Common myeloid progenitor, CD34-positive (primary cell): ENCODE measurements around the gene ANKRD40.
"Not testable (repeated sequence)": the region's sequence is repeated elsewhere in the genome, so short reads cannot be mapped to it uniquely, and the experiment has no call there.

ENCODE experiments used
- CTCF ChIA-PET: fragments of 350-600 bp; sonication (Branson Sonifier 250); formaldehyde crosslinking; loops from one replicate; lab custom pipeline; 2021; ENCODE audit warnings: antibody characterized with exemption; lab: Charles Lee
- POLR2A ChIA-PET: fragments of 350-600 bp; sonication (Branson Sonifier 250); formaldehyde crosslinking; loops from one replicate; lab custom pipeline; 2021; ENCODE audit warnings: antibody characterized with exemption; lab: Charles Lee
- DNase-seq, 3 donors: peaks; one replicate each; pipeline versions ENCODE4 v3.0.0 to v3.0.0-alpha.2; 2013
- H3K27ac ChIP-seq, 2 experiments: 1 replicate in 1 of 2; 2 replicates in 1 of 2; pipeline ENCODE4 v1.7.0; 2013; ENCODE audit warnings: inconsistent platforms in 2 of 2, low read length in 2 of 2, mild to moderate bottlenecking in 2 of 2, low read depth in 1 of 2, moderate library complexity in 1 of 2; ENCODE audit not compliant: severe bottlenecking in 2 of 2, insufficient read depth in 1 of 2, poor library complexity in 1 of 2
- H3K27me3 ChIP-seq, 5 experiments: replicated peaks in 2 of 5; 1 replicate in 3 of 5; 2 replicates in 2 of 5; pipeline versions ENCODE4 v1.6.1 to v1.7.0; 2013; ENCODE audit warnings: low read length in 4 of 5, mild to moderate bottlenecking in 2 of 5, moderate library complexity in 2 of 5, inconsistent platforms in 1 of 5; ENCODE audit not compliant: insufficient read depth in 5 of 5, control insufficient read depth in 4 of 5
- H3K36me3 ChIP-seq, 4 experiments: 1 replicate in 2 of 4; 2 replicates in 2 of 4; pipeline versions ENCODE4 v1.6.1 to v1.7.0; 2013; ENCODE audit warnings: low read length in 3 of 4, control low read depth in 1 of 4, mild to moderate bottlenecking in 1 of 4; ENCODE audit not compliant: control insufficient read depth in 4 of 4, insufficient read depth in 4 of 4
- H3K4me1 ChIP-seq, 4 experiments: 1 replicate in 3 of 4; 2 replicates in 1 of 4; pipeline versions ENCODE4 v1.6.1 to v1.7.1; 2013; ENCODE audit warnings: low read length in 3 of 4, mild to moderate bottlenecking in 3 of 4, control low read depth in 1 of 4, inconsistent platforms in 1 of 4, moderate library complexity in 1 of 4; ENCODE audit not compliant: control insufficient read depth in 4 of 4, insufficient read depth in 4 of 4; ENCODE audit errors: control extremely low read depth in 1 of 4
- H3K4me3 ChIP-seq, 7 experiments: 1 replicate in 4 of 7; 2 replicates in 3 of 7; pipeline versions ENCODE4 v1.5.1 to v1.7.0; 2013; ENCODE audit warnings: mild to moderate bottlenecking in 7 of 7, low read length in 6 of 7, moderate library complexity in 6 of 7, inconsistent platforms in 2 of 7, low read depth in 2 of 7, control low read depth in 1 of 7; ENCODE audit not compliant: insufficient read depth in 4 of 7, control insufficient read depth in 1 of 7; ENCODE audit errors: extremely low read depth in 1 of 7
- H3K9me3 ChIP-seq, 5 experiments: 1 replicate in 4 of 5; 2 replicates in 1 of 5; pipeline versions ENCODE4 v1.6.1 to v1.7.1; 2013; ENCODE audit warnings: low read length in 4 of 5, mild to moderate bottlenecking in 2 of 5, inconsistent platforms in 1 of 5, low read depth in 1 of 5, moderate library complexity in 1 of 5; ENCODE audit not compliant: control insufficient read depth in 4 of 5, insufficient read depth in 2 of 5; ENCODE audit errors: control extremely low read depth in 1 of 5
- WGBS: methylation state at CpG from one replicate; pipeline ENCODE4 v1.1.5; 2013; ENCODE audit not compliant: insufficient coverage; 5-methylcytosine and 5-hydroxymethylcytosine counted together

The ANKRD40 gene

GRCh38 chr17:50682441-50682840 lies 25.3 kb downstream of the ANKRD40 start:
- Histone ChIP-seq H3K4me1 (peaks cover 0 to 7% (median 3%) of the 10 kb centered on the region in 4 experiments), H3K36me3 (no peaks in the 10 kb centered on the region), H3K27me3 (peaks cover 0 to 9% (median 0%) of the 10 kb centered on the region in 5 experiments), H3K4me3 (no peak overlapping the region), H3K9me3 (no peaks in the 10 kb centered on the region), H3K27ac (no peak overlapping the region)
- no peak for DNase-seq
- whole genome bisulfite sequencing = 97% methylated on average over 3 of the region's 3 CpGs
- CTCF ChIA-PET = interaction anchor here (0.6 to 11.2 kb wide), 4 partner anchors 15 to 137 kb away, joined by 3 to 84 read pairs (median 3); no protein-coding TSS in a partner anchor
- POLR2A ChIA-PET = no interaction called here

DNA sequence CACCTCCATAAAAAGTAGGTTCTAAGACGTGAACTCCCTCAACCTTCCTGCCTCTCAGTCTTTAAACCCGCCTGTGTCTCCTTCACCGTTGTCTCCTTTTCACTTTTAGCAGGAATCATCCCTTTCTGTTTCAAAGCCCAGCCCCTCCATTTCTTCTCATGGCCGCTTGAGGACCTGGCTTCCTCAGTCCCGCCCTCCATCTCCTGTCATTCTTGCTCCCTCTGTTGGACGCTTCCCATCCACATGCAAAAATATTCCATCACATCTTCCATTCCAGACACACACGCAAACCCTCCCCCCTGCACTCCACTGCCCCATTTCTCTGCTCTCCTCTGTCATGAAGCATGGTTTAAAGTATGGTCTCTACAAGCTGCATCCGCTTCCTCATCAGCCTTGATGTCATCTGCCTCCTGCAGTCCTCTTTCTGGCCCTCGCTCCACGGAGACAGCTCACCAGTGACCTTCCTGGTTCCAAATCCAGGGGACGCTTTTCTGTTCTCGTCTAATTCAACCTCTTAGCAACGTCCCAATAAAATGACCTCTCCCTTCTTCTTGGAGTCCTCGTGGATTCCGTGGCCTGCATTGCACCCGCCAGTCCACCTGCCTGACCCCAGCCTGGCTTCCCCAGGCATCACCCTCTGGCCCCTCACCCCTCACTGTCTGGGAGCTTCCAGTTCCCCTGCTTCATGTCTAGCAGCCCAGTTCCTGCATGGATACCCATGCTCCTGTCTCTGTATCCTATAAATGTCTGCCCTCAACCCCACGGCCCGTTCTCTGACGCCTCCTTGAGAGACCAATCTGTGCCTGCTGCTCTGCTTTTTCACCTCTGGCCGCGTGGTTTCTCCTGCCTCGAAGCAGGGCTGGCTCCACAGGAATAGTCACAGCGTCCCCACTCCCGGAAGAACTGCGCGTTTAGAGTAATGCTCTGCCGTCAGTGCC lies 26.2 kb downstream of the ANKRD40 start:
- Histone ChIP-seq H3K27me3 (peaks cover 0 to 9% (median 0%) of the 10 kb centered on the region in 5 experiments), H3K4me1 (peaks cover 0 to 7% (median 3%) of the 10 kb centered on the region in 4 experiments), H3K9me3 (no peaks in the 10 kb centered on the region), H3K27ac (no peak overlapping the region), H3K4me3 (peak overlapping the region in 4 of 7 experiments; percentile 14 to 59 (median 42)), H3K36me3 (no peaks in the 10 kb centered on the region)
- POLR2A ChIA-PET = no interaction called here
- CTCF ChIA-PET = interaction anchor here (0.6 to 11.2 kb wide), 10 partner anchors 14 to 137 kb away, joined by 3 to 84 read pairs (median 4); no protein-coding TSS in a partner anchor
- DNase-seq = peak; percentile 72 to 82 (median 80)
- 61% methylated on average over 27 of the region's 27 CpGs for WGBS

GRCh38 chr17:50680543-50681262 lies 27.0 kb downstream of the ANKRD40 start:
- peak in 2 of 3 donors; percentile 22 to 41 for DNase-seq
- H3K36me3 ChIP-seq, H3K4me1 ChIP-seq, H3K27me3 ChIP-seq, H3K9me3 ChIP-seq, H3K27ac ChIP-seq: not testable (repeated sequence)
- peak overlapping the region in 4 of 7 experiments; percentile 14 to 59 (median 42) for H3K4me3 ChIP-seq
- POLR2A ChIA-PET = interaction anchor here (0.7 kb wide), 1 partner anchor 194 kb away, joined by 3 read pairs; no protein-coding TSS in a partner anchor
- CTCF ChIA-PET = interaction anchor here (0.6 to 11.2 kb wide), 9 partner anchors 15 to 137 kb away, joined by 3 to 84 read pairs (median 5); no protein-coding TSS in a partner anchor
- 71% methylated on average over 10 of the region's 12 CpGs for WGBS

GRCh38 chr17:50680126-50680525 lies 27.6 kb downstream of the ANKRD40 start:
- CTCF ChIA-PET = interaction anchor here (0.6 to 11.2 kb wide), 9 partner anchors 16 to 136 kb away, joined by 3 to 84 read pairs (median 5); no protein-coding TSS in a partner anchor
- POLR2A ChIA-PET = interaction anchor here (0.7 kb wide), 1 partner anchor 194 kb away, joined by 3 read pairs; no protein-coding TSS in a partner anchor
- no peak for DNase-seq
- Histone ChIP-seq H3K27ac (no peak overlapping the region), H3K4me3 (no peak overlapping the region), H3K36me3 (no peaks in the 10 kb centered on the region), H3K27me3 (peaks cover 0 to 9% (median 0%) of the 10 kb centered on the region in 5 experiments), H3K4me1 (peaks cover 0 to 7% (median 3%) of the 10 kb centered on the region in 4 experiments), H3K9me3 (no peaks in the 10 kb centered on the region)
- WGBS = 96% methylated on average over 5 of the region's 5 CpGs

DNA sequence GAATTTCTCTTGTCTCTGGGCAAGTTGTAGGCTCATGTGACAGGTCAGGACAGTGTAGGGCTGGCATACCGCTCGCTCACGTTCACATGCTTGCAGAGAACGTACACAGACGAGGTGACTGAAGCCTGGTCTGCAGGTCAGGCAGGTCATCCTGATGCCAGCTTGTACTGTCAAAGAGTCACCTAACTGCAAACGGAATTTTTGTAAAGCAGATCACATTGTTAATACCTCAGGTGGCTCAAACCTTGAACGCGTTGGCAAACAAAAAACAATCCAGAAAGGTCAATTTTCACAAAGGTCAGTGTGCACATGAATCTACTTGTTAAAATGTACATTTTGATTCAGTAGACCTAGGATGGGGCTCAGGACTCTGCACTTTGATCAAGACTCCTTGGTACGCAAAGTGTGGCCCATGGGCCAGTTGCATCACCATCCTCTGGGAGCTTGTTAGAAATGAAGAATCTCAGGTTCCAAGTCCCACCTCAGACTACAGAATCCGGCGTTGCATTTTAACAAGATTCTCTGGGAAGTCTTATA lies 28.6 kb downstream of the ANKRD40 start:
- WGBS = 97% methylated on average over 8 of the region's 11 CpGs
- no peaks in the 10 kb centered on the region for H3K9me3 ChIP-seq
- no peak overlapping the region for H3K4me3 ChIP-seq
- H3K36me3 ChIP-seq = no peaks in the 10 kb centered on the region
- POLR2A ChIA-PET = no interaction called here
- peaks cover 0 to 7% (median 3%) of the 10 kb centered on the region in 4 experiments for H3K4me1 ChIP-seq
- H3K27ac ChIP-seq = no peak overlapping the region
- CTCF ChIA-PET = interaction anchor here (0.6 to 11.2 kb wide), 7 partner anchors 9 to 224 kb away, joined by 4 to 84 read pairs (median 5); no protein-coding TSS in a partner anchor
- no peak for DNase-seq
- peaks cover 0 to 6% (median 0%) of the 10 kb centered on the region in 5 experiments for H3K27me3 ChIP-seq

DNA sequence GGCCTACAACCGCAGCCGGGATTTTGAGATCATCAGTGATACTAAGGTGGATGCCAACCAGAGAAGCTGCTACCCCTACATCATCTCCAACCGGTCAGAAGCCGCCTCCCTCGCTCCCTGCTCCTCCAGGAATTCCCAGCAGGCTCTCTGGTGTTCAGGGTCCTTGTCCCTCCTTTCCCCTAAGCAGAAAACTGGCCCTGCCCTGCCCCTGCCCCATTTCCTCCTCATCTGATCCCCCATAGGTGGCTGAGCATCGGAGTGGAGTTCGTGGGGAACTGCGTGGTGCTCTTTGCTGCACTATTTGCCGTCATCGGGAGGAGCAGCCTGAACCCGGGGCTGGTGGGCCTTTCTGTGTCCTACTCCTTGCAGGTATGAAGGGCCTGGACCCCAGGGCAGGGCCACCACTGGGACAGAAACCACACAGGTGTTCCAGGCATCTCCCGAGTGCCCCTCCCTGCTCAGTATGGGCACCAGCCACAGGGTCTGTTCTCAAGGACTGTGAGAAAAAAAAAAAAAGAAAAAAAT lies 29.8 kb downstream of the ANKRD40 start:
- CTCF ChIA-PET = interaction anchor here (11.2 kb wide), 1 partner anchor 51 kb away, joined by 84 read pairs; no protein-coding TSS in a partner anchor
- no peak overlapping the region for H3K4me3 ChIP-seq
- no peaks in the 10 kb centered on the region for H3K36me3 ChIP-seq
- no peak for DNase-seq
- WGBS = 98% methylated on average over 8 of the region's 12 CpGs
- POLR2A ChIA-PET = no interaction called here
- H3K27ac ChIP-seq = no peak overlapping the region
- H3K27me3 ChIP-seq = peaks cover 0 to 6% (median 0%) of the 10 kb centered on the region in 5 experiments
- H3K9me3 ChIP-seq = no peaks in the 10 kb centered on the region
- H3K4me1 ChIP-seq = peaks cover 0 to 7% (median 3%) of the 10 kb centered on the region in 4 experiments
